HG02840 (cell line): ENCODE data around the gene GPATCH1.
"Not testable (repeated sequence)": the region's sequence is repeated elsewhere in the genome, so short reads cannot be mapped to it uniquely, and the experiment has no call there.

ENCODE experiments used
- ATAC-seq: cut with Tn5 transposase; IDR thresholded peaks from one replicate; pipeline ENCODE4 v1.9.1; 2021; ENCODE audit warnings: mild to moderate bottlenecking, moderate library complexity, moderate number of reproducible peaks; ENCODE audit not compliant: unreplicated experiment, low FRiP score

GPATCH1 gene, protein sequence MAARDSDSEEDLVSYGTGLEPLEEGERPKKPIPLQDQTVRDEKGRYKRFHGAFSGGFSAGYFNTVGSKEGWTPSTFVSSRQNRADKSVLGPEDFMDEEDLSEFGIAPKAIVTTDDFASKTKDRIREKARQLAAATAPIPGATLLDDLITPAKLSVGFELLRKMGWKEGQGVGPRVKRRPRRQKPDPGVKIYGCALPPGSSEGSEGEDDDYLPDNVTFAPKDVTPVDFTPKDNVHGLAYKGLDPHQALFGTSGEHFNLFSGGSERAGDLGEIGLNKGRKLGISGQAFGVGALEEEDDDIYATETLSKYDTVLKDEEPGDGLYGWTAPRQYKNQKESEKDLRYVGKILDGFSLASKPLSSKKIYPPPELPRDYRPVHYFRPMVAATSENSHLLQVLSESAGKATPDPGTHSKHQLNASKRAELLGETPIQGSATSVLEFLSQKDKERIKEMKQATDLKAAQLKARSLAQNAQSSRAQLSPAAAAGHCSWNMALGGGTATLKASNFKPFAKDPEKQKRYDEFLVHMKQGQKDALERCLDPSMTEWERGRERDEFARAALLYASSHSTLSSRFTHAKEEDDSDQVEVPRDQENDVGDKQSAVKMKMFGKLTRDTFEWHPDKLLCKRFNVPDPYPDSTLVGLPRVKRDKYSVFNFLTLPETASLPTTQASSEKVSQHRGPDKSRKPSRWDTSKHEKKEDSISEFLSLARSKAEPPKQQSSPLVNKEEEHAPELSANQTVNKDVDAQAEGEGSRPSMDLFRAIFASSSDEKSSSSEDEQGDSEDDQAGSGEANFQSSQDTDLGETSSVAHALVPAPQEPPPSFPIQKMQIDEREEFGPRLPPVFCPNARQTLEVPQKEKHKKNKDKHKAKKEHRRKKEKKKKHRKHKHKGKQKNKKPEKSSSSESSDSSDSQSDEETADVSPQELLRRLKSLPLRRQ

DNA sequence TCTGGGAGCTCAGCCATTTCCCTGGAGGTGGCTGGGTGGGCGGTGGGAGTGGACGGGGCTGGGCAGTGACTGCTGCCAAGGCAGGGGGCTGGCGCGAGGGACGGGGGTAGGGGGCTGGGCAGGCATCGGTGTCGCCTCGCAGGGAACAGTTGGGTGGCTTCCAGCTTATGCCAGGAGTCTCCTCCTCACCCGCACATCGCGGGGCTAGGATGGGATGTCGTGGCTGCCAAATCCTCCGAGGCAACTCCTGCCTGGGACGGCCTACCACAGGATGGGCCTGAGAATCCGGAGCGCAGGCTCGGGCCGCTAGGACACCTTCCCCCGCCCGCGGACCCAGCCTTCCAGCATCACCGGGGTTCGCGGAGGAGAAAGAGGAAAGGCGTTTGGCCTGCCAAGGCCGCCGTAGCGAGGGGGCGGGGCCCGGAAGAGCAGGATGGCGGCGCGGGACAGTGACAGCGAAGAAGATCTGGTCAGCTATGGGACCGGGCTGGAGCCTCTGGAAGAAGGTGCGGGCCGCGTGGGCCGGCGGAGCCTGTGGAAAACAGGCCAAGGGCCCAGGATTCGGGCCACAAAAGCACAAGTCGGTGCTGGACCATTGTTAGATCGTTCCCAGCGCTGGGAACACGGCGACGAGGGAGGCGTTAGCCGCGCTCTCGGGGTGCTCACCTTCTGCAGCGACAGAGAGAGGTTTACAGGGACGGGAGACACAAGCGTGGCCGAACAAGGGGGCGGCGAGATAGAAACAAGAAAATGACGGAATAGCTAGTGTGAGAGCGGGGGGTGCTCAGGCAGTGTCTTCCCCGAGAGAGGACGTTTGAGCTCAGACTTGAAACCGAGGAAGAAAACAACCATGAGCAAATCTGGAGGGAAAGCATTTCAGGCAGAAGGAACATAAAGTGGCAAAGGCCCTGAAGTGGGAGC, at the start of gene GPATCH1:
TSS of gene GPATCH1 (plus strand) at position 421 of the 921 bp plus-strand sequence. CDS start at position 434, 13 bp downstream.
- peak; percentile 84 for ATAC-seq

DNA sequence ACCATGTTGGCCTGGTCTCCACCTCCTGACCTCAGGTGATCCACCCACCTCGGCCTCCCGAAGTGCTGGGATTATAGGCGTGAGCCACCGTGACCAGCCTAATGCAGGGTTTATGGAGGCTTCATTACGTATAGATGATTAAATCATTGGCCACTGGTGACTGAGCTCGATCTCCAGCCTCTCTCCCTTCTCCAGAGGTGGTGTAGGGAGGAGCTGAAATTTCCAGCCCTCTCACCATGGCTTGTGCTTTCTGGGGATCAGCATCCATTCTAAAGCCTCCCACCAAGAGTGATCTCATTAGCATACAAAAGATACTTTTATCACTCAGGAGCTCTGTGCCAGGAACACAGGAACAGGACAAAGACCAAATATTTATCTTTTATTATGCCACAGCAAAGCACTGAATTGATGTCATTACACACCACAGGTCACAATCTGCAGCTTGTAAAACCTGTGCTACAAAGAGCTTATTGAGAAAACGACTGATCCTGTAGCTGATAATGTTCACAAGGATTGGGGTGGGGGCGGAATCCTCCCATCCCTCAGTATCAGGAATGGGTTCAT, 48.7 kb upstream of the GPATCH1 start:
- ATAC-seq = no peak

DNA sequence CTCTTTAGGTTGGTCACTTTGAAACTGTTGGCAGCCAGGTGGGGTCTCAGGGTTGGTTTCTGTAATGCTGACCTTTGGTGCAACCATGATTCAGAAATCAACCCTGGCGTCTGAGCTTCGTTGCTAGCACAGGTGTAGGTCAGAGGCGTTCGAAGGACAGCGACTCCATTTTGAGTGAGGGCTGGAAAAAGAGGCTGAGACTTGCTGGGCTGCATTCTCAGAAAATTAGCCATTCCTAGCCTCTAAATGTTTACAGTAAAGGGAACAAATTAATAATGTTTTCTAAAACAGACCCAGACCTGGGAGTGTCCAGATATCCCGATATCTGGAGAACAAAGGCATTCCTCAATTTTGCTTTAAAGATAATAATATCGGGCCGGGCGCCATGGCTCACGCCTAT, 45.5 kb upstream of the GPATCH1 start:
- ATAC-seq = no peak

DNA sequence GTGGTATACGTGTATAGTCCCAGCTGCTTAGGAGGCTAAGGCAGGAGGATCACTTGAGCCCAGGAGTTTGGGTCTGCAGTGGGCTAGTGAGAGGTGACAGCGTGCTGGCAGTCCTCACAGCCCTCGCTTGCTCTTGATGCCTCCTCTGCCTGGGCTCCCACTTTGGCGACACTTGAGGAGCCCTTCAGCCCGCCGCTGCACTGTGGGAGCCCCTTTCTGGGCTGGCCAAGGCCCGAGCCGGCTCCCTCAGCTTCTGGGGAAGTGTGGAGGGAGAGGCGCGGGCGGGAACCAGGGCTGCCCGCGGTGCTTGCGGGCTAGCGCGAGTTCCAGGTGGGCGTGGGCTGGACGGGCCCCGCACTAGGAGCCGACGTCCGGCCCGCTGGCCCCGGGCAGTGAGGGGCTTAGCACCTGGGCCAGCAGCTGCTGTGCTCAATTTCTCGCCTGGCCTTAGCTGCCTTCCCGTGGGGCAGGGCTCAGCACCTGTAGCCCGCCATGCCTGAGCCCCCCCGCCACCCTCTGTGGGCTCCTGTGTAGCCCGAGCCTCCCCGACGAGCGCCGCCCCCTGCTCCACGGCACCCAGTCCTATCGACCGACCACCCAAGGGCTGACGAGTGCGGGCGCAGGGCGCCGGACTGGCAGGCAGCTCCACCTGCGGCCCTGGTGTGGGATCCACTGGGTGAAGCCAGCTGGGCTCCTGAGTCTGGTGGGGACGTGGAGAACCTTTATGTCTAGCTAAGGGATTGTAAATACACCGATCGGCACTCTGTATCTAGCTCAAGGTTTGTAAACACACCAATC, 44.4 kb upstream of the GPATCH1 start:
- not testable (repeated sequence) for ATAC-seq

DNA sequence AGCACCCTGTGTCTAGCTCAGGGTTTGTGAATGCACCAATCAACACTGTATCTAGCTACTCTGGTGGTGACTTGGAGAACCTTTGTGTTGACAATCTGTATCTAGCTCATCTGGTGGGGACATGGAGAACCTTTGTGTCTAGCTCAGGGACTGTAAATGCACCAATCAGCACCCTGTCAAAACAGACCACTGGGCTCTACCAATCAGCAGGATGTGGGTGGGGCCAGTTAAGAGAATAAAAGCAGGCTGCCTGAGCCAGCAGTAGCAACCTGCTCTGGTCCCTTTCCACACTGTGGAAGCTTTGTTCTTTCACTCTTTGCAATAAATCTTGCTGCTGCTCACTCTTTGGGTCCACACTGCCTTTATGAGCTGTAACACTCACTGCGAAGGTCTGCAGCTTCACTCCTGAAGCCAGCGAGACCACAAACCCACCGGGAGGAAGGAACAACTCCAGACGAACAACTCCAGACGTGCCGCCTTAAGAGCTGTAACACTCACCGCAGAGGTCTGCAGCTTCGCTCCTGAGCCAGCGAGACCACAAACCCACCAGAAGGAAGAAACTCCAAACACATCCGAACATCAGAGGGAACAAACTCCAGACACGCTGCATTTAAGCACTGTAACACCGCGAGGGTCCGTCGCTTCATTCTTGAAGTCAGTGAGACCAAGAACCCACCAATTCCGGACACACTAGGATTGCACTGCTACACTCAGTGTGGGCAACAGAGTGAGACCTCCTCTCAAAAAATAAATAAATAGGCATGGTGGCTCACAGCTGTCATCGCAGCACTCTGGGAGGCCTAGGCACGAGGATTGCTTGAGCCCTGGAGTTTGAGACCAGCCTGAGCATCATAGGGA, 43.6 kb upstream of the GPATCH1 start:
- ATAC-seq = not testable (repeated sequence)

DNA sequence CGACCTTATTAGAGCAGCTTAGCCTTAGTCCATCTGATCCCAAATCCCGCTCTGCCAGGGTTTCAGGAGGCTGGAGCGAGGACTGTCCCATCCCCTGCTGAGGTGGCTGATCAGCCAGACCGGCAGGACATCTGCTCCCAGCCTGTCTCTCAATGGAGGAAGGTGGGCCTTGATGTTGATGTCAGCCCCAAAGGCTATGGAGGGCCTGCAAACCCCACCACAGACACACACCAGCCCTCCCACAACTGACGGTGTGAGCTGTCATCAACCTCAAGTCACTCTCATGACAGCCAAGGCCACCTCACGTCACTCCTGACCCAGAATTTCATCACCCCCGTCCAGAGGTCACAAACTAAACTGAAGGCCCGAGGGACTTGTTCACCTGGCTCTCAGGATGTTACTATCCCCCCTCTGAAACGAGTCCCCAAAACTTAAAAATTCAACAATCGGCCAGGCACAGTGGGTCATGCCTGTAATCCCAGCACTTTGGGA, 41.8 kb upstream of the GPATCH1 start:
- ATAC-seq = no peak

DNA sequence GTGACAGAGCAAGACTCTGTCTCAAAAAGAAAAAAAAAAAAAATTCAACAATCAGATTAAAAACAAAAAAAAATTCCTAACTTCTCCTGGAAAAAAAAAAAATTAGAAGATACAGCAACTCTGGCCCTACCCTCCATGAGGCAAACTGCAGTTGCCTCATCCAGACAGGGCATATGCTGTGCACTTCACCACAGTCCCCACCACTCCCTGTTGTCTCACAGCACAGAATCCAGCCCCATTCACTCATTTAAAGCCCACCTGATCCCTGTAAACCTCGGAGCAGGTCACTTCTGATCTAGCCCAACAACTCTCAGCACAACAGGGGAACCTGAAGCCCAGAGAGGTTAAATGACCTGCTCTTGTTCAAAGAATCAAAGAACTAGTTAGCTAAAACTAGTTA, 41.2 kb upstream of the GPATCH1 start:
- no peak for ATAC-seq

DNA sequence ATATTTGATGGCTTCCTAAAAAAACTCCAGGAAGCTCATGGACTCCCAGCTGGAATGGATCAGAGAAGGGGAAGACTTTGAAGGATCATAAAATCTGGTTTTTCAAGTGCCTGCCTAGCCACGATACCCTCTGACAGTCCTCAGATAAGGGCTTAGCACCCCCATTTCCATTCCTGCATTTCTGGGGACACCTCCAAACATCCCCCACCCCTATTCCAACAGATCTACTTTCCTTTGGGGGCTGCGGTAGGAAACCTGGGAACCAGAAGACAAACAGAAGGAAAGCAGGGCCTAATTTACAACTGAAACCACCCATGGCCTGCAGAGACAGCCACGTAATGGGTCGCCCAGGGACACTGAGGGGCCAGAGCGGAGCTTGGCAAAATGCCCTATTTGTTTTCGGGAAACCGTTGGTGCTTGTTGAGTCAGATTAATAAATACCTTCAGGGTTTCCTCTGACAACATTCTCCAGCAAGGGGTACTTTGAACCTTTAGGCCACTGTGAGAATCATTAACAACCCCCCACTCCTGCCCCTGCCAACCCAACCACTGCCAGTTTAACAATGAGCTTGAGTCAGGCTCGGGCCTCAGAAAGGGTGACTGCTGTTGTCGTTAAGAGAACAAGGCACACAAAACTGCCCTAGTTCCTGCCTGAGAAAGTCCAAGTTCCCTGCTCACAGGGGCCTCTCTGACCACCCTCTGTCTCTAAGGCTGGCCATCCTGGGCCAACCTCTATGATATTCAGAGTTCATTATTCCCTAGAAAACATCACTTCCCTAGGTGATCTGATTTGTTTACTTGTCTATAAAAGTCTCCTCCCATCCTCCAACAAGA, 39.8 kb upstream of the GPATCH1 start:
- no peak for ATAC-seq

DNA sequence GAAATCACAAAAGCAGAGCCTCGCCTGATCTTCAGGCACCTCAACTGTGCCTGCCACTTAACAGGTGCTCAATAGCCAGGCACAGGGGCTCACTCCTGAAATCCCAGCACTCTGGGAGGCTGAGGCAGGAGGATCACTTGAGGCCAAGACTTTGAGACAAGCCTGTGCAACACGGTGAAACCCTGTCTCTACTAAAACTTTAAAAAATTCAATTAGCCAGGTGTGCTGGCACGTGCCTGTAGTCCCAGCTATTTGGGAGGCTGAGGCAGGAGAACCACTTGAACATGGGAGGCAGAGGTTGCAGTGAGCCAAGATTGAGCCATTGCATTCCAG, 39.2 kb upstream of the GPATCH1 start:
- ATAC-seq = not testable (repeated sequence)

DNA sequence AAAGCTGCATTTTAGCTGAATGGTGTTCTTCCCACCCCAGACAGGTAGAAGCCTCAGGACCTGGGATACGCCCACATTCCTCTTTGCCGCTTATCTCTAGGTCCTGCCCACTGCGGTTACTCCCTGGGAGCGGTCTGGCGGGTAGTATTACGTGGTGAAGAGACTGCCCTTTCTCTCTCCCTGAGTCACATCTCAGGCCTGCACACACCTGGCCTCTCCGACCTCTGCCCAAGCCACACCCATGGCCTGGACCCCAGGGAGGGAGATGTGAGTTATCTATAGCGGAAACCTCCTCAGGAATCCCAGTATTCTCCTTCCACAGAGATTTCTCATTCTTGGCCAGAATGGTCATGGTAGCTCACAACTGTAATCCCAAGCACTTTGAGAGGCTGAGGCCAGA, 33.6 kb upstream of the GPATCH1 start:
- no peak for ATAC-seq

DNA sequence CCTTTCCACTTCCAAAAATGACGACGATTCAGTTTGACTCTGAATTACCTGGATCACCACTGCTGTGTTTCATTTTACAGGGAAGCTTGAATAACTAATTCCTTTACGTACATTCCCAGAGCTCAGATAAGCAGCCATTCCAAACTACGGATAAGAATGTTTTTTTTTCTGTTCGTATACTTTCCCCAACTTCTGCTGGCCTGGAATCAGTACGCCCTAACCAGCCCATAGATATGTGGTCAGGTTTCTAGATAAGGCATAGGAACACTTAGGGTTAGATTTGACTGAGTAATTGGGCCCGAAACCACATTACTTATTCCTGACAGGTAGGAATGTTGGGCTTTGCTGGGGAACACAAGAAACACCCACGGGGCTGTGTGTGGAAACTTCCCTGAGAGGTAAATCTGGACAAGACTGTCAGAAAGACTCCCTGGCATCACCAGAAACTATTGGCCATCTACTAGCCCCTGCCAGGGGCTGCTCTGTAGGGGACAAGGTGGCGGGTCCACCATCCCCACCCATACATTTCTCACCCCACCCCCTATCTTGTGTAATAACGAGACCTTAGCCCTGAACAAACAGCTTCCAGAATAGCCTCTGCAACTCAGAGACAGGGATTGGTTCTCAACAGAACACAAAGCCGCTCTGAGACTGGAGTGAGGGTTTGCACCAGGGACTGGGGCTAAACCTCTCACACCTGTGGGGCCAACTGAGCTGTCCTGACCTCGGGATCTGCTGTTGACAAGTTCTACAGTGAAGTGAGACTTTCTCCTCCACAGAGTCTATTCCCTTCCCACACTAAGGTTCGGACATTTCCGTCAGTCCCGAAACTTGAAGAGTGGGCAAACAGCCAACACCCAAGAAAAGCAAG, 31.9 kb upstream of the GPATCH1 start:
- no peak for ATAC-seq

DNA sequence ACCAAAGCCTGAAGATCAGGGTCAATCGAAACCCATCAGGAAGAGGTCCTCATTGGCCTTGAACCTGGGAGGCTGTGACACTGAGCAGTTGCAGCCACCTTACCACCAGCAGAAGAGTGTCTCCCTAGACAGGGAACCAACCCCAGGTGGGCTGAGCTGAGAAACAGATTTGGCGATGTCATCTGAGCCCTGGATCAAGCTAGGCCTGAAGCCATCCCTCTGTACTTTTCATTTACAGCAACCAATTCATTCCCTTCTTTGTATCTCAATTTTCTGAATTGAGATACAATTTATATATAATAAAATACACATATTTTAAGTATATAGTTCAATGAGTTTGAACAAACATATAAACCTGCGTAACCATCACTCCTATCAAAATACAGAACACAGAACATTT, 30.9 kb upstream of the GPATCH1 start:
- no peak for ATAC-seq

DNA sequence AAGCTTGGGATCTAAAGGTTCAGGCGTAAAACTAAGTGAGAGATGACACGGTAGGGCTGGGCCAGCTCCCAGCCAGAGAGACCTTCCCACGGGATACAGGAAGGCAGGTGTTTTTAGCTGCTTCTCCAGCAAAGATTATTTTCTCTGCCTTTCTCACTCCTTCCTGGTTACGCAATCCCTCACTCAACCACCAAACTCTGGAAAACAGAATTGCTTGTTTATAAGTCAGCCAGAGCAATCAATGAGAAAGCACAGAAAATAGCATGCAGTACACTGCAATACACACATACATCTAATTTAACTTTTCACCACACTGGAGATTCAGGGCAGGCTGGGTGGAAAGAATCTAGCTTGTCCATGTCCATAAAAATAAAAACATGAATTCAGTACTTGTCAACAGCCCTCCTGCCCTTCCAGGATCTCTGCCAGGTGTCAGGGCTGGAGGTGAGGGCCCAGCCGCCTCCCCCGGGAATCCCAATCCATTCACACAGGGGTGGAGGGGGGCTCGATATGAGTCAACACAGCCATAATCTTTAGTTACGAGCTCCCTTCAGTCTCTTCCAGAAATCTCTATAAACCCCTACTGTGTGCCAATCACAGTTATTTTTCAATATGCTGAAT, 28.5 kb upstream of the GPATCH1 start:
- no peak for ATAC-seq

DNA sequence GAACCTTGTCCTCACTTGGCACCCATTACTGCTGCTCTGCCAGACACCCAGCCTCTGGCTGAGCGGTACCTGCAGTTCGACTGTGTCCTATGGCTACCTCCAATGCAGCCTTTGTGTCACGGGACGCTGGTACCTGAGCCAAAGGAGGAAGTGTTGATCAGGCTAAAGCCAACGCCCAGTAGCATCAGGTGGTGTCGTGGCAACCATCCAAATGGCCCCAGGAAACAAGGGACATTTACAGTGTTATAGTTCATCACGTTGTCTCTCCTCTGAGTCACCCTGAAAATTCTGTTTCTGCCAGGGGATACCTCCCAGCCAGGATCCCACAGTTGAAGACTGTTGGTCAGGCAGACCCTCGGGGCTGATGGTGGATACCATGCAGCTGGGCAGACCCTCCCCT, 26.4 kb upstream of the GPATCH1 start:
- ATAC-seq = no peak

DNA sequence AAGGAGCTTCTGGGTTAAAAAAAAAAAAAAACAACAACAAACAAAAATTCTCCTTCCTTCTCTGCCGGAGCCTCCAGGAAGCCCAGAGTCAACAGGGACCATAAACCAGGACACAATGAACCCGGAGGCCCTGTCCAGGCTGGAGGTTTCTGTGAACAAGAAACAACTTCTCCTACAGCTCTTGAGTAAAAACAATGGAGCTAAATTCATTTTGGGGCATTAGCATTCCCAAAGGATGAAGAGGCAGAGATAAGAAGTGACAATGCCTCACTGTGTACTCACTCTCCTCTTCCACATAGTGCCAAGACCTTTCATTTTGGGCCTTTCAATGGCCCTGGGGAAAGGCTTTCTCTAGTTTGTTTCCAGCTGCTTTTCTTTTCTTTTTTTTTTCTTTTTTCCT, 25.3 kb upstream of the GPATCH1 start:
- ATAC-seq = no peak

DNA sequence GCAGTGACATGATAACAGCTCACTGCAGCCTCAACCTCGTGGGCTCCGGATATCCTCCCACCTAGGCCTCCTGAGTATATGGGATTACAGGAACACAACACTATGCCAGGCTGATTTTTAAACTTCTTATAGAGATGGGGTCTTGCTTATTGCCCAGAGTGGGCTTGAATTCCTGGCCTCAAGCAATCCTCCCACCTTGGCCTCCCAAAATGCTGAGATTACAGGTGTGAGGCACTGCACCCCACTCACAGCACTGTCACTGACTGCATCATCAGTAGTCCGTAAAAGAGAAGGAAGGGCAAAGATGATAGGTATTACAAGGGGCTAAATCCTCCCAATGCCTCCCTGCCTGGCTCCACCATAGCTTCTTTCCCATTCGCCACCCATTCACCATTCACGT, 20.4 kb upstream of the GPATCH1 start:
- no peak for ATAC-seq
